ENCODE results near the gene TRIM17. TPM values are rescaled to one million over a fixed set of nuclear protein-coding genes. Genes with fewer than 3 reads are reported as not detected.

TRIM17 gene
- total RNA-seq, 3 donors from 2014 or later, result 7.3 to 9.5 TPM; not detected in 1

DNA sequence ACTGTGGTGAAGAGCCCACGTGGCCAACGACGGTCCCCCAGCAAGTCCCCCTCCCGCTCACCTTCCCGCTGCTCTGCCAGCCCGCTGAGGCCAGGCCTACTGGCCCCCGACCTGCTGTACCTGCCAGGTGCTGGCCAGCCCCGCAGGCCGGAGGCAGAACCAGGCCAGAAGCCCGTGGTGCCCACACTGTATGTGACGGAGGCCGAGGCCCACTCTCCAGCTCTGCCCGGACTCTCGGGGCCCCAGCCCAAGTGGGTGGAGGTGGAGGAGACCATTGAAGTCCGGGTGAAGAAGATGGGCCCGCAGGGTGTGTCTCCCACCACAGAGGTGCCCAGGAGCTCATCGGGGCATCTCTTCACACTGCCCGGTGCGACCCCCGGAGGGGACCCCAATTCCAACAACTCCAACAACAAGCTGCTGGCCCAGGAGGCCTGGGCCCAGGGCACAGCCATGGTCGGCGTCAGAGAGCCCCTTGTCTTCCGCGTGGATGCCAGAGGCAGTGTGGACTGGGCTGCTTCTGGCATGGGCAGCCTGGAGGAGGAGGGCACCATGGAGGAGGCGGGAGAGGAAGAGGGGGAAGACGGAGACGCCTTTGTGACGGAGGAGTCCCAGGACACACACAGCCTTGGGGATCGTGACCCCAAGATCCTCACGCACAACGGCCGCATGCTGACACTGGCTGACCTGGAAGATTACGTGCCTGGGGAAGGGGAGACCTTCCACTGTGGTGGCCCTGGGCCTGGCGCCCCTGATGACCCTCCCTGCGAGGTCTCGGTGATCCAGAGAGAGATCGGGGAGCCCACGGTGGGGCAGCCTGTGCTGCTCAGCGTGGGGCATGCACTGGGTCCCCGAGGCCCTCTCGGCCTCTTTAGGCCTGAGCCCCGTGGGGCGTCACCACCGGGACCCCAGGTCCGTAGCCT is 56.8 kb downstream of the TRIM17 start:
- Histone ChIP-seq H3K27ac (no peak overlapping the region), H3K4me3 (no peak overlapping the region), H3K36me3 (no peaks in the 10 kb centered on the region), H3K9me3 (no peaks in the 10 kb centered on the region), H3K27me3 (no peaks in the 10 kb centered on the region), H3K4me1 (no peaks in the 10 kb centered on the region)
- TF ChIP-seq POLR2AphosphoS5 (IDR thresholded peaks at IDR 0.05) (no peak), POLR2A (IDR thresholded peaks at IDR 0.05) (no peak)
- TF ChIP-seq, protein P1, sequence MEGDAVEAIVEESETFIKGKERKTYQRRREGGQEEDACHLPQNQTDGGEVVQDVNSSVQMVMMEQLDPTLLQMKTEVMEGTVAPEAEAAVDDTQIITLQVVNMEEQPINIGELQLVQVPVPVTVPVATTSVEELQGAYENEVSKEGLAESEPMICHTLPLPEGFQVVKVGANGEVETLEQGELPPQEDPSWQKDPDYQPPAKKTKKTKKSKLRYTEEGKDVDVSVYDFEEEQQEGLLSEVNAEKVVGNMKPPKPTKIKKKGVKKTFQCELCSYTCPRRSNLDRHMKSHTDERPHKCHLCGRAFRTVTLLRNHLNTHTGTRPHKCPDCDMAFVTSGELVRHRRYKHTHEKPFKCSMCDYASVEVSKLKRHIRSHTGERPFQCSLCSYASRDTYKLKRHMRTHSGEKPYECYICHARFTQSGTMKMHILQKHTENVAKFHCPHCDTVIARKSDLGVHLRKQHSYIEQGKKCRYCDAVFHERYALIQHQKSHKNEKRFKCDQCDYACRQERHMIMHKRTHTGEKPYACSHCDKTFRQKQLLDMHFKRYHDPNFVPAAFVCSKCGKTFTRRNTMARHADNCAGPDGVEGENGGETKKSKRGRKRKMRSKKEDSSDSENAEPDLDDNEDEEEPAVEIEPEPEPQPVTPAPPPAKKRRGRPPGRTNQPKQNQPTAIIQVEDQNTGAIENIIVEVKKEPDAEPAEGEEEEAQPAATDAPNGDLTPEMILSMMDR (IDR thresholded peaks at IDR 0.05), result no peak
- intact Hi-C loops (cut with DNase I; ENCODE audit: low total_unique reads), result no loop called here
- DNase-seq (ENCODE audit: low spot score in 2 of 2), result no peak

- TF ChIP-seq, protein P1 (IDR thresholded peaks at IDR 0.05), result no peak
- TF ChIP-seq POLR2A (IDR thresholded peaks at IDR 0.05), result no peak
- no peak for TF ChIP-seq POLR2AphosphoS5 (IDR thresholded peaks at IDR 0.05)
These were observed 57.7 kb downstream of the TRIM17 start for GRCh38 chr1:228358764-228359612.

GRCh38 chr1:228358039-228358763 is 58.5 kb downstream of the TRIM17 start:
- DNase-seq (ENCODE audit: low spot score in 2 of 2), result no peak
- no peaks in the 10 kb centered on the region for H3K36me3 ChIP-seq
- TF ChIP-seq, protein P1 (IDR thresholded peaks at IDR 0.05), result no peak
- TF ChIP-seq POLR2AphosphoS5 (IDR thresholded peaks at IDR 0.05) (no peak), POLR2A (IDR thresholded peaks at IDR 0.05) (no peak)
- no peak overlapping the region for H3K4me3 ChIP-seq
- no peaks in the 10 kb centered on the region for H3K27me3 ChIP-seq
- H3K9me3 ChIP-seq, result no peaks in the 10 kb centered on the region
- intact Hi-C loops (cut with DNase I; ENCODE audit: low total_unique reads), result no loop called here
- H3K4me1 ChIP-seq, result no peaks in the 10 kb centered on the region
- no peak overlapping the region for H3K27ac ChIP-seq

More at GRCh38 chr1:228358764-228359612, 57.7 kb downstream of the TRIM17 start:
- no peaks in the 10 kb centered on the region for H3K9me3 ChIP-seq
- H3K36me3 ChIP-seq, result no peaks in the 10 kb centered on the region
- no peaks in the 10 kb centered on the region for H3K4me1 ChIP-seq
- no peak for DNase-seq (ENCODE audit: low spot score in 2 of 2)
- intact Hi-C loops (cut with DNase I; ENCODE audit: low total_unique reads), result no loop called here
- no peaks in the 10 kb centered on the region for H3K27me3 ChIP-seq
- H3K4me3 ChIP-seq, result no peak overlapping the region
- H3K27ac ChIP-seq, result no peak overlapping the region

Other genes with a start within 250 kb of the TRIM17 start
- 10 to 100 TPM in 2 of 3 donors, 1 to 10 TPM in 1; 3.0 to 40.0 (median 27.9) TPM for gene OBSCN, start 208.8 kb downstream of the TRIM17 start, total RNA-seq
- 10 to 100 TPM; 17.0 to 17.7 (median 17.3) TPM for gene TRIM11, start 10.0 kb downstream of the TRIM17 start, total RNA-seq
- 10 to 100 TPM; 26.9 to 33.7 (median 33.1) TPM for gene RNF187, start 70.5 kb upstream of the TRIM17 start, total RNA-seq

All from breast epithelium (tissue), 4 donors.